HG02852 (cell line): ENCODE measurements around the gene NKIRAS2.

Experiments
- ATAC-seq: cut with Tn5 transposase; IDR thresholded peaks from one replicate; pipeline ENCODE4 v1.9.1; 2021; ENCODE audit warnings: mild to moderate bottlenecking, moderate library complexity; ENCODE audit not compliant: unreplicated experiment

The NKIRAS2 gene

GRCh38 chr17:42019509-42020404 lies at the start of gene NKIRAS2:
Gene NKIRAS2, plus strand, starts transcription at chr17:42020090. Its CDS starts 1,488 bp downstream, at chr17:42021578.
- ATAC-seq, result peak; percentile 48

- ATAC-seq, result no peak
Measured at GRCh38 chr17:41970901-41971331, 49.0 kb upstream of the NKIRAS2 start.

- ATAC-seq, result no peak
Measured at GRCh38 chr17:41971721-41972523, 48.0 kb upstream of the NKIRAS2 start.

GRCh38 chr17:41972571-41973407 lies 47.1 kb upstream of the NKIRAS2 start:
- ATAC-seq, result no peak

- no peak for ATAC-seq
Measured at GRCh38 chr17:41973408-41973811, 46.5 kb upstream of the NKIRAS2 start.

- no peak for ATAC-seq
Measured at GRCh38 chr17:41974031-41974430, 45.9 kb upstream of the NKIRAS2 start.

- no peak for ATAC-seq
Measured at GRCh38 chr17:41974658-41975057, 45.2 kb upstream of the NKIRAS2 start.

GRCh38 chr17:41975099-41976083 lies 44.5 kb upstream of the NKIRAS2 start:
- ATAC-seq, result no peak

- ATAC-seq, result no peak
Measured at GRCh38 chr17:41976142-41976768, 43.6 kb upstream of the NKIRAS2 start.

- ATAC-seq, result no peak
Measured at GRCh38 chr17:41977991-41978390, 41.9 kb upstream of the NKIRAS2 start.

- ATAC-seq, result no peak
Measured at GRCh38 chr17:41982026-41982760, 37.7 kb upstream of the NKIRAS2 start.

- ATAC-seq, result no peak
Measured at GRCh38 chr17:41984454-41984853, 35.4 kb upstream of the NKIRAS2 start.

- no peak for ATAC-seq
Measured at GRCh38 chr17:41985919-41986318, 34.0 kb upstream of the NKIRAS2 start.

- no peak for ATAC-seq
Measured at GRCh38 chr17:41986634-41987033, 33.3 kb upstream of the NKIRAS2 start.

GRCh38 chr17:41987642-41988041 lies 32.2 kb upstream of the NKIRAS2 start:
- no peak for ATAC-seq

- no peak for ATAC-seq
Measured at GRCh38 chr17:41988418-41988817, 31.5 kb upstream of the NKIRAS2 start.

GRCh38 chr17:41989702-41990419 lies 30.0 kb upstream of the NKIRAS2 start:
- no peak for ATAC-seq

- ATAC-seq, result no peak
Measured at GRCh38 chr17:41992576-41992975, 27.3 kb upstream of the NKIRAS2 start.
